Measurements from ENCODE around the gene CWC22. TPM values are rescaled to one million over a fixed set of nuclear protein-coding genes. Genes with fewer than 3 reads are reported as not detected.
"Not testable (repeated sequence)": the region's sequence is repeated elsewhere in the genome, so short reads cannot be mapped to it uniquely, and the experiment has no call there.

Gene CWC22
- total RNA-seq, 2 experiments from 2014 or later, result 20.4 TPM

- no peak for DNase-seq
- Mint-ChIP-seq H3K36me3 (ENCODE audit: low read depth) (peaks cover 40% of the 10 kb centered on the region), H3K27ac (no peak overlapping the region), H3K9me3 (no peaks in the 10 kb centered on the region), H3K4me3 (no peak overlapping the region), H3K27me3 (ENCODE audit: low read depth) (no peaks in the 10 kb centered on the region), H3K4me1 (ENCODE audit: low read depth) (peaks cover 6% of the 10 kb centered on the region)
- intact Hi-C loops (cut with micrococcal nuclease), result no loop called here
- CTCF ChIA-PET, result no interaction called here
Measured at GRCh38 chr2:179966778-179967394, 40.2 kb downstream of the CWC22 start.

GRCh38 chr2:179965291-179966258, 41.5 kb downstream of the CWC22 start:
- Mint-ChIP-seq H3K27me3 (ENCODE audit: low read depth) (no peaks in the 10 kb centered on the region), H3K9me3 (no peaks in the 10 kb centered on the region), H3K36me3 (ENCODE audit: low read depth) (peaks cover 39% of the 10 kb centered on the region), H3K27ac (no peak overlapping the region), H3K4me3 (no peak overlapping the region), H3K4me1 (ENCODE audit: low read depth) (peaks cover 6% of the 10 kb centered on the region)
- CTCF ChIA-PET, result no interaction called here
- intact Hi-C loops (cut with micrococcal nuclease), result loop anchor here (2.0 kb wide), 1 partner anchor 25 kb away; no protein-coding TSS in a partner anchor
- DNase-seq, result no peak

DNA sequence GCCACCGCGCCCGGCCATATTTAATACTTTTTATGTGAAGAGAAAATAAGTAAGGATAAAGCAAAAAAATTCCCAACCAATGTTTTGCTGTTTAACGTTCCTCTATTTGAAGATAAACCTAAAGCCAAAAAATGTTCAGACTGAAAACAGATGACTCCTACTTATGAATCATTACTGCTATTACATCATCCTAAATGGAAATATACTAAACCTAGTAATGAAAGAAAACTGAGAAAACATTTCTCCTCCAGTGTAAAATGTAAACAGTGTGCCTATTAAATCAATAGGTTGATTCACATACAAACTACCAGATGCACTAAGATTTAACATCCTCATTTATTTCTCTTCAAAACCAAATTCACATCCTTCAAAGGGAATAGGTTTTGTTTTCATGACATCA, 43.5 kb downstream of the CWC22 start:
- no peaks in the 10 kb centered on the region for H3K27me3 Mint-ChIP-seq (ENCODE audit: low read depth)
- DNase-seq, result no peak
- H3K4me1 Mint-ChIP-seq (ENCODE audit: low read depth), result peaks cover 6% of the 10 kb centered on the region
- CTCF ChIA-PET, result no interaction called here
- peak overlapping the region; percentile 66 for H3K27ac Mint-ChIP-seq
- no peak overlapping the region for H3K4me3 Mint-ChIP-seq
- no peaks in the 10 kb centered on the region for H3K9me3 Mint-ChIP-seq
- intact Hi-C loops (cut with micrococcal nuclease), result loop anchor here (1.0 to 2.0 kb wide), 2 partner anchors 27 to 37 kb away; no protein-coding TSS in a partner anchor
- H3K36me3 Mint-ChIP-seq (ENCODE audit: low read depth), result peaks cover 28% of the 10 kb centered on the region

DNA sequence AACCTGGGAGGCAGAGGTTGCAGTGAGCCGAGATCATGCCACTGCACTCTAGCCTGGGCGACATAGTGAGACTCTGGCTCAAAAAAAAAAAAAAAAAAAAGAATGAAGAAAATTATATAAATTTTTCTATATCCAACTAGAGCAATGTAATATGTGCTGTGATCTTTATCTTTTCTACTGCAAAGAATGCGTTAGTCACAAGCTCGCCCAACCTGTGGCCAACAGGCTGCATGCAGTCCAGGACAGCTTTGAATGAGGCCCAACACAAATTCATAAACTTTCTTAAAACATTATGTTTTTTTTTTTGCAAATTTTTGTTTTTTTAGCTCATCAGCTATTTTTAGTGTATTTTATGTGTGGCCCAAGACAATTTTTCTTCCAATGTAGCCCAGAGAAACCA, 48.8 kb downstream of the CWC22 start:
- DNase-seq; H3K27ac Mint-ChIP-seq; H3K27me3 Mint-ChIP-seq (ENCODE audit: low read depth); H3K9me3 Mint-ChIP-seq; H3K4me1 Mint-ChIP-seq (ENCODE audit: low read depth); intact Hi-C loops (cut with micrococcal nuclease); H3K4me3 Mint-ChIP-seq: not testable (repeated sequence)
- peaks cover 17% of the 10 kb centered on the region for H3K36me3 Mint-ChIP-seq (ENCODE audit: low read depth)
- CTCF ChIA-PET, result interaction anchor here (0.6 kb wide), 1 partner anchor 10 kb away, joined by 3 read pairs; no protein-coding TSS in a partner anchor

DNA sequence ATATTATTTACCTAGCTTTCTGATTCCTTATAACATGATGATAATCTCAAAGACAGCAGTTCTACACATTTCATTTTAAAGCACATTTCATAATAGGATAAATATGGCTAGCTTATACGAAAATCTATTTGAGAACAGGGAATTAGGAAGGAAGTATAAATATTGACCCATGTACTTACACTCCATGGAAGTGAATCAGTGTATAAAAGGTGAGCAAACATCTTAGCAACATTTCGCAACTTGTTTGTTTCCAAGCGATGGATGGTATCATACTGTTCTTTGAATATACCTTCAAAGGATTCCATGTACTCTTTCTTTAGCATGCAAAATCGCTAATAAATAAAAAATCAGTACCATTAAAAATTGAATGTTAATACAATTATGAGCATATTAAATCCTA, 53.1 kb downstream of the CWC22 start:
- Mint-ChIP-seq H3K9me3 (no peaks in the 10 kb centered on the region), H3K36me3 (ENCODE audit: low read depth) (peaks cover 29% of the 10 kb centered on the region), H3K4me1 (ENCODE audit: low read depth) (no peaks in the 10 kb centered on the region), H3K27ac (no peak overlapping the region), H3K27me3 (ENCODE audit: low read depth) (no peaks in the 10 kb centered on the region), H3K4me3 (no peak overlapping the region)
- CTCF ChIA-PET, result interaction anchor here (0.7 kb wide), 1 partner anchor 825 kb away, joined by 3 read pairs; no protein-coding TSS in a partner anchor
- DNase-seq, result no peak
- intact Hi-C loops (cut with micrococcal nuclease), result no loop called here

DNA sequence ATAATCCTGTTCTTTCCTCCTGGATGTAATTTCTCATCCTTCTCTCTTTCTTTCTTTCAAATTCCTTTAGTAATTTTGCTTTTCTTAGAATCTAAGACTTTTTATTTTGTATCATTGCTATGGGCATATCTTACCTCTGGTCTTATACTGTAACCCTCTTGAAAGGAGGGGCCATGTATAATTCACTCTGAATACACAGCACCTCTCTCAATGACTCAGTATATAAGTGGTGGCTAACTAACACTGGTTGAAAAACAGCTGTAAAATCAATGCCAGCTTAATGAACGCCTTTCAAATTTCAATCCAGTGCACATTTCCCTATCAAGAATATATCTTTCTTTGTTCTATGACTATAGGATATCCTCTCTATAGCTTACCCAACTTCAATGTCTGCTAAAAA, 53.7 kb downstream of the CWC22 start:
- Mint-ChIP-seq H3K9me3 (no peaks in the 10 kb centered on the region), H3K4me1 (ENCODE audit: low read depth) (no peaks in the 10 kb centered on the region), H3K27ac (peak overlapping the region; percentile 69), H3K27me3 (ENCODE audit: low read depth) (no peaks in the 10 kb centered on the region), H3K4me3 (no peak overlapping the region), H3K36me3 (ENCODE audit: low read depth) (peaks cover 34% of the 10 kb centered on the region)
- intact Hi-C loops (cut with micrococcal nuclease), result no loop called here
- CTCF ChIA-PET, result interaction anchor here (0.7 kb wide), 1 partner anchor 824 kb away, joined by 3 read pairs; no protein-coding TSS in a partner anchor
- DNase-seq, result no peak

- Mint-ChIP-seq H3K9me3 (no peaks in the 10 kb centered on the region), H3K4me1 (ENCODE audit: low read depth) (no peaks in the 10 kb centered on the region), H3K27ac (no peak overlapping the region), H3K27me3 (ENCODE audit: low read depth) (no peaks in the 10 kb centered on the region), H3K4me3 (no peak overlapping the region), H3K36me3 (ENCODE audit: low read depth) (peaks cover 35% of the 10 kb centered on the region)
- no peak for DNase-seq
- intact Hi-C loops (cut with micrococcal nuclease), result no loop called here
- CTCF ChIA-PET, result no interaction called here
Measured at GRCh38 chr2:179952658-179953057, 54.4 kb downstream of the CWC22 start.

DNA sequence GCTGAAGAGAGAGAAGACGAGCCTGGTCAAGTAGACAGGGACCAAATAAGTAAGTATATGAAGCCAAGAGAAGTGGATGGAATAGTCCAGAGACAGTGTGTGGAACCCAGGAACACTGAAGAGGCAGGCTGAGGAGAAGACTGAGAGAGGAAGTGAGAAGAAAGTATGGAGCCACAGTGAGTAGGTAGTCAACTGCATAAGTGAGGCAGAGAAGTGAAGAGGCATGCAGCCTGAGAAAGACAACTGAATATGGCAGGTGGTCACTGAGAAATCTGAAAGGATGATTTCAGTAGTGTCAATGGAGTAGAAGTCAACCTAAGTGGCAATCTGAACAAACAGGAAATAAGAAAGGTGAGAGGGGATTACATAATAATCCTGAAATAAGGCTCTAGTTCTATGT, 55.4 kb downstream of the CWC22 start:
- Mint-ChIP-seq H3K36me3 (ENCODE audit: low read depth) (peaks cover 37% of the 10 kb centered on the region), H3K27ac (no peak overlapping the region)

GRCh38 chr2:179950391-179950790, 56.7 kb downstream of the CWC22 start:
- CTCF ChIA-PET, result interaction anchor here (0.5 kb wide), 1 partner anchor 535 kb away, joined by 3 read pairs; no protein-coding TSS in a partner anchor
- no peaks in the 10 kb centered on the region for H3K27me3 Mint-ChIP-seq (ENCODE audit: low read depth)
- H3K9me3 Mint-ChIP-seq, result no peaks in the 10 kb centered on the region
- no peaks in the 10 kb centered on the region for H3K4me1 Mint-ChIP-seq (ENCODE audit: low read depth)
- H3K4me3 Mint-ChIP-seq, result no peak overlapping the region
- no peak for DNase-seq
- intact Hi-C loops (cut with micrococcal nuclease), result no loop called here
- H3K27ac Mint-ChIP-seq, result no peak overlapping the region
- peaks cover 42% of the 10 kb centered on the region for H3K36me3 Mint-ChIP-seq (ENCODE audit: low read depth)

More for the DNA sequence above, 55.4 kb downstream of the CWC22 start:
- H3K9me3 Mint-ChIP-seq, result no peaks in the 10 kb centered on the region
- H3K4me3 Mint-ChIP-seq, result no peak overlapping the region
- H3K4me1 Mint-ChIP-seq (ENCODE audit: low read depth), result no peaks in the 10 kb centered on the region
- intact Hi-C loops (cut with micrococcal nuclease), result no loop called here
- CTCF ChIA-PET, result no interaction called here
- DNase-seq, result no peak
- no peaks in the 10 kb centered on the region for H3K27me3 Mint-ChIP-seq (ENCODE audit: low read depth)

DNA sequence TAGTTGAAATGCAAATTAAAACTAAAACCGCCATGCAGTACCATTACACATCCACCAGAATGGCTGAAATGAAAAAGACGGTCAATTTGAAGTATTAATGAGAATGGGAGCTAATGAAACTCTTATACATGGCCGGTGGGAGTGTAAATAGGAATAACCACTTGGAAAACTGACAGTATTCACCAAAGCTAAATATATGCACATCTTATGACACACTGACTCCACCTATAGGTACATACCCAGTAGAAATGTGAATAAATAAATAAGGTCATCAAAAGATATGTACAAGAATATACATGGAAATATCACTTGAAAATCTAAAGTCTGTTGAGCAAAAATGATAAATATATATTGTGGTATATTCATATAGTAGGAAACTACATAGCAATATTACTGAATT, 57.7 kb downstream of the CWC22 start:
- no peaks in the 10 kb centered on the region for H3K9me3 Mint-ChIP-seq
- H3K36me3 Mint-ChIP-seq (ENCODE audit: low read depth), result peaks cover 44% of the 10 kb centered on the region
- CTCF ChIA-PET, result no interaction called here
- no peak overlapping the region for H3K27ac Mint-ChIP-seq
- H3K4me3 Mint-ChIP-seq, result no peak overlapping the region
- no peak for DNase-seq
- H3K27me3 Mint-ChIP-seq (ENCODE audit: low read depth), result no peaks in the 10 kb centered on the region
- no peaks in the 10 kb centered on the region for H3K4me1 Mint-ChIP-seq (ENCODE audit: low read depth)
- intact Hi-C loops (cut with micrococcal nuclease), result no loop called here

- Mint-ChIP-seq H3K36me3 (ENCODE audit: low read depth) (peaks cover 43% of the 10 kb centered on the region), H3K4me3 (no peak overlapping the region), H3K4me1 (ENCODE audit: low read depth) (no peaks in the 10 kb centered on the region), H3K9me3 (no peaks in the 10 kb centered on the region), H3K27me3 (ENCODE audit: low read depth) (no peaks in the 10 kb centered on the region), H3K27ac (no peak overlapping the region)
- CTCF ChIA-PET, result interaction anchor here (0.5 kb wide), 1 partner anchor 11 kb away, joined by 3 read pairs; no protein-coding TSS in a partner anchor
- DNase-seq, result no peak
- intact Hi-C loops (cut with micrococcal nuclease), result no loop called here
Measured at GRCh38 chr2:179948058-179948457, 59.0 kb downstream of the CWC22 start.

GRCh38 chr2:179946810-179947615, 60.1 kb downstream of the CWC22 start:
- Mint-ChIP-seq H3K27me3 (ENCODE audit: low read depth) (no peaks in the 10 kb centered on the region), H3K4me3 (no peak overlapping the region), H3K4me1 (ENCODE audit: low read depth) (no peaks in the 10 kb centered on the region), H3K36me3 (ENCODE audit: low read depth) (peaks cover 42% of the 10 kb centered on the region), H3K9me3 (no peaks in the 10 kb centered on the region), H3K27ac (no peak overlapping the region)
- CTCF ChIA-PET, result no interaction called here
- no peak for DNase-seq
- intact Hi-C loops (cut with micrococcal nuclease), result no loop called here
